Glomerular visceral epithelial cell (primary cell): Measurements from ENCODE around the gene HDX.
"Not testable (repeated sequence)": the region's sequence is repeated elsewhere in the genome, so short reads cannot be mapped to it uniquely, and the experiment has no call there.

Experiments used
- DNase-seq: peaks from one replicate; pipeline ENCODE4 v3.0.0-alpha.2; 2016; ENCODE audit errors: extremely low spot score

Gene HDX

GRCh38 chrX:84501798-84502628, at the start of gene HDX:
Gene HDX, minus strand, starts transcription at chrX:84502453. Its CDS starts 27,056 bp downstream, at chrX:84475397.
- peak; percentile 81 for DNase-seq

GRCh38 chrX:84541315-84541714, 39.1 kb upstream of the HDX start:
- DNase-seq = not testable (repeated sequence)

GRCh38 chrX:84537627-84538026, 35.4 kb upstream of the HDX start:
- DNase-seq = not testable (repeated sequence)

GRCh38 chrX:84488426-84488825, 13.8 kb downstream of the HDX start:
- DNase-seq = no peak

GRCh38 chrX:84487365-84488353, 14.6 kb downstream of the HDX start:
- DNase-seq = no peak

- no peak for DNase-seq
Measured at GRCh38 chrX:84479086-84479485, 23.2 kb downstream of the HDX start.

GRCh38 chrX:84477114-84477513, 25.1 kb downstream of the HDX start:
- no peak for DNase-seq

- DNase-seq = no peak
Measured at GRCh38 chrX:84475596-84475995, 26.7 kb downstream of the HDX start.

GRCh38 chrX:84475101-84475500, 27.2 kb downstream of the HDX start:
- no peak for DNase-seq

- DNase-seq = peak; percentile 37
Measured at GRCh38 chrX:84469226-84469625, 33.0 kb downstream of the HDX start.

- no peak for DNase-seq
Measured at GRCh38 chrX:84467898-84468297, 34.4 kb downstream of the HDX start.

GRCh38 chrX:84453351-84454246, 48.7 kb downstream of the HDX start:
- DNase-seq = no peak

- DNase-seq = no peak
Measured at GRCh38 chrX:84441143-84441542, 61.1 kb downstream of the HDX start.

GRCh38 chrX:84415140-84415539, 87.1 kb downstream of the HDX start:
- DNase-seq = no peak

GRCh38 chrX:84363663-84364062, 138.6 kb downstream of the HDX start:
- DNase-seq = no peak

GRCh38 chrX:84363051-84363450, 139.2 kb downstream of the HDX start:
- no peak for DNase-seq

GRCh38 chrX:84362184-84362838, 139.9 kb downstream of the HDX start:
- no peak for DNase-seq

GRCh38 chrX:84358271-84358670, 144.0 kb downstream of the HDX start:
- no peak for DNase-seq

GRCh38 chrX:84357296-84357695, 145.0 kb downstream of the HDX start:
- no peak for DNase-seq

- DNase-seq = no peak
Measured at GRCh38 chrX:84340968-84341367, 161.3 kb downstream of the HDX start.
